ENCODE results near the gene SLX4IP. TPM values are rescaled to one million over a fixed set of nuclear protein-coding genes. Genes with fewer than 3 reads are reported as not detected.
"Not testable (repeated sequence)": the region's sequence is repeated elsewhere in the genome, so short reads cannot be mapped to it uniquely, and the experiment has no call there.

The SLX4IP gene
- total and polyA plus RNA-seq, 10 donors: 2.8 to 9.0 (median 5.1) TPM

DNA sequence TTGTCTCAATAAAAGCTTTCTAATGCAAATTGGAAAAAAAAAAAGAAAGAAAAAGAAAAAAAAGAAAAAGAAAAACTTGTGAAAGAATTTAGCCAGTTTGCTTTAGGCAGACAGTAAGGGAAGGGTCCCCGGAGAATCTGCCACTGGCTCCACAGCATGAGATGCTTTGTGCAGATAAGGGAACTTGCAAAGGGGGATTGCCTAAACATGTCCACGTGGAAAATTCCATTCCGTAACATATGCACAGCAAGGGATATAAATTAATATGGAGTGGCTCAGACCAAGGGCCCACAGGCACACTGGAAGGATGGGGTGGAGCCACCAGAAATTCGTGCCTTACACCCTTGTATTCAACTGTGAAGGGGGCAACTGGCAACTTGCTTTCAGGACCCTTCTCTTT lies 46.5 kb upstream of the SLX4IP start:
- Histone ChIP-seq H3K27ac (no peak overlapping the region), H3K4me3 (no peak overlapping the region), H3K27me3 (replicated peaks in 1 of 7) (no peaks in the 10 kb centered on the region), H3K4me1 (no peaks in the 10 kb centered on the region), H3K9me3 (no peaks in the 10 kb centered on the region), H3K36me3 (no peaks in the 10 kb centered on the region)
- no peak for TF ChIP-seq POLR2AphosphoS5 (IDR thresholded peaks at IDR 0.05)
- no peak for TF ChIP-seq POLR2A (IDR thresholded peaks at IDR 0.05)
- TF ChIP-seq, protein P1, sequence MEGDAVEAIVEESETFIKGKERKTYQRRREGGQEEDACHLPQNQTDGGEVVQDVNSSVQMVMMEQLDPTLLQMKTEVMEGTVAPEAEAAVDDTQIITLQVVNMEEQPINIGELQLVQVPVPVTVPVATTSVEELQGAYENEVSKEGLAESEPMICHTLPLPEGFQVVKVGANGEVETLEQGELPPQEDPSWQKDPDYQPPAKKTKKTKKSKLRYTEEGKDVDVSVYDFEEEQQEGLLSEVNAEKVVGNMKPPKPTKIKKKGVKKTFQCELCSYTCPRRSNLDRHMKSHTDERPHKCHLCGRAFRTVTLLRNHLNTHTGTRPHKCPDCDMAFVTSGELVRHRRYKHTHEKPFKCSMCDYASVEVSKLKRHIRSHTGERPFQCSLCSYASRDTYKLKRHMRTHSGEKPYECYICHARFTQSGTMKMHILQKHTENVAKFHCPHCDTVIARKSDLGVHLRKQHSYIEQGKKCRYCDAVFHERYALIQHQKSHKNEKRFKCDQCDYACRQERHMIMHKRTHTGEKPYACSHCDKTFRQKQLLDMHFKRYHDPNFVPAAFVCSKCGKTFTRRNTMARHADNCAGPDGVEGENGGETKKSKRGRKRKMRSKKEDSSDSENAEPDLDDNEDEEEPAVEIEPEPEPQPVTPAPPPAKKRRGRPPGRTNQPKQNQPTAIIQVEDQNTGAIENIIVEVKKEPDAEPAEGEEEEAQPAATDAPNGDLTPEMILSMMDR (IDR thresholded peaks at IDR 0.05 in 8 of 11, conservative IDR thresholded peaks at IDR 0.05 in 3 of 11): no peak
- no peak for DNase-seq
- intact Hi-C loops (cut with DNase I; ENCODE audit: low total_unique reads): no loop called here
- 71 to 84% (median 77%) methylated on average over 4 of the region's 4 CpGs for WGBS, 5 donors

DNA sequence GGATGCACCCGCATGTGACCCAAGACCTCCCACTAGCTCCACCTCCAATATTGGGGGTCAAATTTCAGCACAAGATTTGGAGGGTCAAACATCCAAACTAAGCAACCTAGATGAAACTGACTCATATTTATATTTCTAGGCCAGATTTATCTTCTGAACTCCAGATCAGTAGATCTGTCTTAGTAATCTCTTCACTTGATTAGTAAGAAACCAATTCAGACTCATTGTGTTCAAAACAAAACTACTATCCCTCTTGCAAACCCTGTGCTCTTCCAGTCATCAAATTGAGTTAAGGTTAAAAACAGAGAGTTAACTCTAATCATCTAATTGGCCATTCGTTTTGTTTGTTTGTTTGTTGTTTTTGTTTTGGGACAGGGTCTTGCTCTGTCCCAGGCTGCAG lies 44.4 kb upstream of the SLX4IP start:
- no peak for DNase-seq
- TF ChIP-seq, protein P1 (IDR thresholded peaks at IDR 0.05 in 8 of 11, conservative IDR thresholded peaks at IDR 0.05 in 3 of 11): no peak
- H3K36me3 ChIP-seq: no peaks in the 10 kb centered on the region
- intact Hi-C loops (cut with DNase I; ENCODE audit: low total_unique reads): no loop called here
- WGBS, 5 donors: 81 to 90% (median 87%) methylated on average over 2 of the region's 2 CpGs
- H3K9me3 ChIP-seq: peaks cover 0 to 2% (median 0%) of the 10 kb centered on the region in 8 donors
- no peak overlapping the region for H3K27ac ChIP-seq
- no peak overlapping the region for H3K4me3 ChIP-seq
- no peaks in the 10 kb centered on the region for H3K27me3 ChIP-seq (replicated peaks in 1 of 7)
- no peaks in the 10 kb centered on the region for H3K4me1 ChIP-seq

DNA sequence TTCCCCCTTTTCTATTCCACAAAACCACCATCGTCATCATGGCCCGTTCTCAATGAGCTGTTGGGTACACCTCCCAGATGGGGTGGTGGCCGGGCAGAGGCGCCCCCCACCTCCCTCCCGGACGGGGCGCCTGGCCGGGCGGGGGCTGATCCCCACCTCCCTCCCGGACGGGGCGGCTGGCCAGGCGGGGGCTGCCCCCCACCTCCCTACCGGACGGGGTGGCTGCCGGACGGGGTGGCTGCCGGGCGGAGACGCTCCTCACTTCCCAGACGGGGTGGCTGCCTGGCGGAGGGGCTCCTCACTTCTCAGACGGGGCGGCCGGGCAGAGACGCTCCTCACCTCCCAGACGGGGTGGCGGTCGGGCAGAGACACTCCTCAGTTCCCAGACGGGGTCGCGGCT lies 40.4 kb upstream of the SLX4IP start:
- intact Hi-C loops (cut with DNase I; ENCODE audit: low total_unique reads); H3K4me3 ChIP-seq; H3K9me3 ChIP-seq; H3K27ac ChIP-seq; H3K4me1 ChIP-seq; H3K27me3 ChIP-seq (replicated peaks in 1 of 7); DNase-seq; H3K36me3 ChIP-seq: not testable (repeated sequence)
- 90 to 99% (median 96%) methylated on average over 4 to 32 of the region's 32 CpGs for WGBS, 5 donors

DNA sequence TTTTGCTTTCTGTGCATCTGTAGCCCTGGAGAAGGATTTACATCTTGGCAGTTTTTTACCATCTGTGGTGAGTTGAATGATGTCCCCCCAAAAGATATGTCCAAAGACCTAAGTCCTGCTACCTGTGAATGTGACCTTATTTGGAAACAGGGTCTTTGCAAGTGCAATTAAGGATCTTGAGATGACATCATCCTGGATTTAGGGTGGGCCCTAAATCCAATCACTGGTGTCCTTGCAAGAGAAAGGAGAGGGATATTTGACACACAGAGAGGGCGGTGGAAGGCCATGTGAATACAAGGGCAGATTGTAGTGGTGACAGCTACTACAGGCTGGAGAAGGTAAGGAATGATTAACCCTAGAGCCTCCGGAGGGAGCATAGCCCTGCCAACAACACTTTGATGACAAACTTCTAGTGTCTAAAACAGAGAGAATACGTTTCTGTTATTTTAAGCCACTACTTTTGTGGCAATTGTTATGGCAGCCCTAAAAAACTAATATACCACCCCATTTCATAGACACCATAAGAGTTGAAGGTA lies 36.2 kb upstream of the SLX4IP start:
- intact Hi-C loops (cut with DNase I; ENCODE audit: low total_unique reads): no loop called here
- peaks cover 0 to 2% (median 0%) of the 10 kb centered on the region in 8 donors for H3K9me3 ChIP-seq
- TF ChIP-seq POLR2AphosphoS5 (IDR thresholded peaks at IDR 0.05) (no peak), POLR2A (IDR thresholded peaks at IDR 0.05) (no peak)
- TF ChIP-seq, protein P1 (IDR thresholded peaks at IDR 0.05 in 8 of 11, conservative IDR thresholded peaks at IDR 0.05 in 3 of 11): no peak
- DNase-seq: no peak
- H3K4me3 ChIP-seq: no peak overlapping the region
- H3K4me1 ChIP-seq: no peaks in the 10 kb centered on the region
- no peaks in the 10 kb centered on the region for H3K36me3 ChIP-seq
- WGBS, 5 donors: 72 to 89% (median 80%) methylated on average over 3 of the region's 3 CpGs
- H3K27ac ChIP-seq: no peak overlapping the region
- no peaks in the 10 kb centered on the region for H3K27me3 ChIP-seq (replicated peaks in 1 of 7)
